ENCODE results near the gene STK39.
A peak's percentile ranks its signal among the peaks of the same experiment; 100 is the strongest.
"Not testable (repeated sequence)": the region's sequence is repeated elsewhere in the genome, so short reads cannot be mapped to it uniquely, and the experiment has no call there.

The STK39 gene

GRCh38 chr2:168050377-168050776, 197.0 kb downstream of the STK39 start:
- no peak for DNase-seq (ENCODE audit: low read depth in 2 of 2)

GRCh38 chr2:168049609-168050008, 197.8 kb downstream of the STK39 start:
- no peak for DNase-seq (ENCODE audit: low read depth in 2 of 2)

- no peak for DNase-seq (ENCODE audit: low read depth in 2 of 2)
These were observed 200.2 kb downstream of the STK39 start for GRCh38 chr2:168047091-168047690.

- no peak for DNase-seq (ENCODE audit: low read depth in 2 of 2)
These were observed 202.8 kb downstream of the STK39 start for GRCh38 chr2:168044579-168044978.

- DNase-seq (ENCODE audit: low read depth in 2 of 2) = no peak
These were observed 203.2 kb downstream of the STK39 start for GRCh38 chr2:168044176-168044575.

GRCh38 chr2:168042127-168042824, 205.1 kb downstream of the STK39 start:
- DNase-seq (ENCODE audit: low read depth in 2 of 2) = not testable (repeated sequence)

- no peak for DNase-seq (ENCODE audit: low read depth in 2 of 2)
These were observed 207.5 kb downstream of the STK39 start for GRCh38 chr2:168039881-168040280.

- no peak for DNase-seq (ENCODE audit: low read depth in 2 of 2)
These were observed 209.6 kb downstream of the STK39 start for GRCh38 chr2:168037778-168038177.

- DNase-seq (ENCODE audit: low read depth in 2 of 2) = no peak
These were observed 211.9 kb downstream of the STK39 start for GRCh38 chr2:168035458-168035857.

GRCh38 chr2:168034616-168035015, 212.8 kb downstream of the STK39 start:
- no peak for DNase-seq (ENCODE audit: low read depth in 2 of 2)

GRCh38 chr2:168033966-168034365, 213.4 kb downstream of the STK39 start:
- no peak for DNase-seq (ENCODE audit: low read depth in 2 of 2)

GRCh38 chr2:168032091-168032490, 215.3 kb downstream of the STK39 start:
- DNase-seq (ENCODE audit: low read depth in 2 of 2) = no peak

- DNase-seq (ENCODE audit: low read depth in 2 of 2) = peak; percentile 28 to 32
These were observed 216.4 kb downstream of the STK39 start for GRCh38 chr2:168030862-168031624.

- DNase-seq (ENCODE audit: low read depth in 2 of 2) = no peak
These were observed 218.3 kb downstream of the STK39 start for GRCh38 chr2:168029071-168029470.

GRCh38 chr2:168028362-168028761, 219.0 kb downstream of the STK39 start:
- DNase-seq (ENCODE audit: low read depth in 2 of 2) = no peak

GRCh38 chr2:168025487-168026202, 221.8 kb downstream of the STK39 start:
- DNase-seq (ENCODE audit: low read depth in 2 of 2) = no peak

GRCh38 chr2:168024459-168024858, 222.9 kb downstream of the STK39 start:
- no peak for DNase-seq (ENCODE audit: low read depth in 2 of 2)

GRCh38 chr2:168021800-168022587, 225.4 kb downstream of the STK39 start:
- DNase-seq (ENCODE audit: low read depth in 2 of 2) = no peak

- DNase-seq (ENCODE audit: low read depth in 2 of 2) = no peak
These were observed 232.0 kb downstream of the STK39 start for GRCh38 chr2:168015274-168015953.

GRCh38 chr2:168009900-168010299, 237.5 kb downstream of the STK39 start:
- DNase-seq (ENCODE audit: low read depth in 2 of 2) = no peak
